GM19238 (cell line): ENCODE results near the gene BAZ1A.
"Not testable (repeated sequence)": the region's sequence is repeated elsewhere in the genome, so short reads cannot be mapped to it uniquely, and the experiment has no call there.

ENCODE experiments used
- DNase-seq: peaks from one replicate; pipeline ENCODE4 v3.0.0; 2011; ENCODE audit warnings: low spot score; ENCODE audit not compliant: insufficient read length

The BAZ1A gene

DNA sequence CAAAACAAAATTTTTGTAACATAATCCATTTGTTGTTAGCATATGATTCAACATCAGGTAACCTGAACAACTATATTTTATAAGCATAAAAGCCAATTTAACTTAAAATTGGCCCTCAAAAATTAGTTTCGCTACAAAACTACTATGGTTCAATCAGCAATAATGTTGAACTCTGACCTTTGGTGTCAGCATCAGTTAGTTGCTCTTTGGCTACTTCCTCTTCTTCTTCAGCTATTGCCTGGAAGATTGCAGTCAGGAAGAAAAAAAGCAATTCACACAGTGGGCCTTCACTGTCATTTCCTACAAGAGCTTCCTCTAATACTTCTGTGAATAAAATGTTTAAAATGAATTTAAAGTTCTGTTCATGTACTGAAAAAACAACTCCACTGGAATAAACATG is 82.6 kb downstream of the BAZ1A start:
- DNase-seq = no peak

DNA sequence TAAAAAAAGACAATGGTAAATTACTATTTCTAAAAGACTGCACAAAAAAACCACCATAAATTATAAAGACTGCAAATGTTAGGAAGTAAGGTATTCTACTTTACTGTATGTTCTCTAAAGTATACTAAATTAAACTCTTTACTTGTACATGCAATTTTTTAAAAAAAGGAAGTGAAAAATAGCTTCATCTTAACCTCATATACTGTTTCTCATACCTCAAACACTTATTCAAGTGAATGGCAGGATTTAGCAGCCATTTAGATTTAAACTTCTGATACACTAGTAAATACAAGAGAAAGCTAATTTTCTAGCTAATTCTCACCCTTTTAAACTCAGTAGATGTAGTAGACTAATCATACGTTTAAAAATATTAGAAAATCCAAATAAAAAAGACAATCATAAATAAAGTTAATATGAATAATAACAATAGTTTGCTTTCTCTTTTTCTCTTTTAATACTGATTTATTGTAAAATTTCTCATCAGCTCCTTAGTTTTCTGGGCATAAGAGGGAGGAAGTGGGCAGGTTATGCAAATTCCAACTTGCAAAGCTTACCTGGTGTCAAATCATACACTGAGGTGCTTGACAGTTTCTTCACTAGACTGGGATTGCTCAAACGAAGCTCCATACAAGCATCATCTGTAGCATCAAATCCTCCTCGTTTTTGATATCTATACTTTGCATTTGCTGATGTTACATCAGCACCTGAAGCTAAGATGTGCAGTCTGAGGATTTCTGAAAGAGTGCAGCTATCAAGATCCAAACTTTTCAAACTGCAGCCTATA is 89.7 kb downstream of the BAZ1A start:
- no peak for DNase-seq

DNA sequence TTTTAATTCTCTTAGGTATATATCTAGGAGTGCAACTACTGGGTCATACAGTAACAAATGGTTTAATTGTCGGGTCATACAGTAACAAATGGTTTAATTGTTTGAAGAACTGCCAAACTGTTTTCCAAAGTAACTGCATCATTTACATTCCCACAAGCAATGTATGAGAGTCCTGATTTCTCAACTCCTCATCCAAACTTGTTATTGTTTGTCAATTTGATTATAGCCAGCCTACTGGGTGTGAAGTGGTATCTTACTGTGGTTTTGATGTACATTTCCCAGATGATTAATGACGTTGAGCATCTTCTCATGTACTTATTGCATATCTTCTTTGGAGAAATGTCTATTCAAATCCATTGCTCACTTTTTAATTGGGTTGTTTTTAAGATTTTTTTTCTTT is 93.1 kb downstream of the BAZ1A start:
- DNase-seq = no peak

DNA sequence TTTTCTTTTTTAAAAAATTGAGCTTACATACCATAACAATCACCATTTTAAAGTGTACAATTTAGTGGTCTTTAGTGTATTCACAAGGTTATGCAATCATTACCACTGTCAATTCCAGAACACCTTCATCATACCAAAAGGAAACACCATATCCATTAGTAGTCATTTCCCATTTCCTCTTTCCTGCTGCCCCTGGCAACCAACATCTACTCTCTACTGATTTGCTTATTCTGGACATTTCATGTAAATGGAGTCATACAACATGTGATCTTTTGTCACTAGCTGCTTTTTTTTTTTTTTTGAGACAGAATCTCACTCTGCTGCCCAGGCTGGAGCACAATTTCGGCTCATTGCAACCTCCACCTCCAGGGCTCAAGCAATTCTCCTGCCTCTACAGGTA is 93.9 kb downstream of the BAZ1A start:
- no peak for DNase-seq

DNA sequence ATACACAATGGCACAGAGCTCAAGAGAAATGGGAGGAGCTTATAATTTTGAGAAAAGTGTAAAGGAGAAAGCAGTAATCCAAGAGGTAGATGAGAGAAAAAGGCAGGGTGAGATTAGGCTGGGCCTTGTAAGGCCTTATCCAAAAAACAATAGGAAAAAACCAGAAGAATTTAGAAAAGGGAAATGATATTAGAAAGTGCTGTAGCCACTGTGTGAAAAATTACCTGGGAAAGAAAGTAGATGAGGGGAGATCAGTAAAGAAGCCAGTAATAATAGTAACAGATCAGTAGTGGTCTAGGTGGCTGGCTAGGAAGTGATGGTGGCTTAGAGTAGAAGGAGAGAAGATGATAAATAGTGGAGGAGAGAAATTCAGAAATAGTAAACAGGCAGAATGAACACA is 94.5 kb downstream of the BAZ1A start:
- no peak for DNase-seq

DNA sequence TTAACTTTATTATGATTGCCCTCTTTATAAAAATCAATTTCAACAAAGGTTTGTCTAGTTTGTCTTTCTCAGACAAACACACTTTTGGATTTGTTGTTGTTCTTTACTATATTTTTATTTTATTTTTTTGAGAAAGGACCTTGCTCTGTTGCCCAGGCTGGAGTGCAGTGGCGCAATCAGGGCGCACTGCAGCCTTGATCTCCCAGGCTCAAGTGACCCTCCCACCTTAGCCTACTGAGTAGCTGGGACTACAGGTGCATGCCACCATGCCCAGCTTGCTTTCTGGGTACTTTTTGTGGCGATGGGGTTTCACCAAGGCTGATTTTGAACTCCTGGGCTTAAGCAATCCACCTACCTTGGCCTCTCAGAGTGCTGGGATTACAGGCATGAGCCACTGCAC is 96.4 kb downstream of the BAZ1A start:
- no peak for DNase-seq

DNA sequence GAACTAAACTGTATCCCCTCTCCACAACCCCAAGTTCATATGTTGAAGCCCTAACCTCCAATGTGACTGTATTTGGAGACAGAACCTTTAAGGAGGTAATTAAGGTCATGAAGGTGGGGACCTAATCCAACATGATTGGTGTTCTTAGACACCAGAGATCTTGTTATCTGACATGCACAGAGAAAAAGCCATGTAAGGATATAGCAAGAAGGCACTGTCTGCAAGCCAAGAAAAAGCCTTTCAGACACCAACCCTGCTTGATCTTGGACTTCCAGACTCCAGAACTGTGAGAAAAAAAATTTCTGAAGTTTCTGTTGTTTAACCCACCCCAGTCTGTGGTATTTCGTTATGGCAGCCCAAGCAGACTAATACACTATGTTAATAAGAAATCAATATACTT is 98.5 kb downstream of the BAZ1A start:
- no peak for DNase-seq

DNA sequence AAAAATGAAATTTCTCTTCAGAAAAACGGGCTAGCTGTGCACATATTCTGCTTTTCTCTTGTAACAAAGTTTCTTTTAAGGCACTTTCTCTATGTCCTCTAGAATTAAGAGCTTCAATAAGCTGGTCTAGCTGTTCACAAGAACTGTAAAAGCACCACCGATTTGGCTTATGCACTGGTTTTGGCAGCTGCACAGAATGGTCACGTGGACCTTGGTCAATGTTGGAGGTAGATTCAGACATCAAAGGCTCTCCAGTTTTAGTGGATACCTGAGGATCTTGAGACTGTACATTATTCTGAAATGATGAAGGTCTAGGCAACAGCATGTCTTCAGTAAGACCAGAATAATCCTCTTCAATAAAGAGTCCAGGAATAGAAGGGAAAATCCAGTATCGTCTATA is 99.2 kb downstream of the BAZ1A start:
- DNase-seq = no peak

DNA sequence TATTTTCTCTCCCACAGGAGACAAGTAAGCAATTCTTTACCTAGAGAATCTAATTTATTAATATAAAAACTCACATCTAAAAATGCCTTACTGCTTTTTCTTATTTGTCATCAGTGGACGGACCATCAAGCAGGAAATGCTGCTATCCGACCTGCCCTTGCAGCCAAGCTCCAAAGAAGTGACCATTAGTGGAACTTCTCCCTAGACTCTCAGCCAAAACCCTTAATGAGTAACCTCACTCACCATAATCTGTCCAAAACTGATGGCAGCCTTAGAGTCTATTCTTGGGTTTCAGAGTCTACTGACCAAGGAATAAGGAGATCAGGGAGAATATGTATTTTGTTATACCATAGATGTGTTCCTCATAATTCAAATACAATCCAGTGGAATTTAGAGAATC is 99.8 kb downstream of the BAZ1A start:
- DNase-seq = no peak

DNA sequence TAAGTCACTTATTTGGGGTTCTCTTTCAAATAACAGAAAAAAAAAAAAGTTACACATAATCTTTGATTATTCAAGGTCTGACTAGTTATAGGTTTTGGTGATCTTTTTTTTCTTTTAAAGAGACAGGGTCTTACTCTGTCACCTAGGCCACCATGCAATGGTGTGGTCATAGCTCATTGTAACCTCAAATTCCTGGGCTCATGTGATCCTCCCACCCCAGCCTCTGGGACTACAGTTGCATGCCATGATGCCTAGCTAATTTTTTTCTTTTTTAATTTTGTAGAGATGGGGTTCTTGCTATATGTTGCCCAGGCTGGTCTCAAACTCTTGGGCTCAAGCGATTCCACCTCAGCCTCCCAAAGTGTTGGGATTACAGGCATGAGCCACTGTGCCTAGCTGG is 104.3 kb downstream of the BAZ1A start:
- DNase-seq = no peak

DNA sequence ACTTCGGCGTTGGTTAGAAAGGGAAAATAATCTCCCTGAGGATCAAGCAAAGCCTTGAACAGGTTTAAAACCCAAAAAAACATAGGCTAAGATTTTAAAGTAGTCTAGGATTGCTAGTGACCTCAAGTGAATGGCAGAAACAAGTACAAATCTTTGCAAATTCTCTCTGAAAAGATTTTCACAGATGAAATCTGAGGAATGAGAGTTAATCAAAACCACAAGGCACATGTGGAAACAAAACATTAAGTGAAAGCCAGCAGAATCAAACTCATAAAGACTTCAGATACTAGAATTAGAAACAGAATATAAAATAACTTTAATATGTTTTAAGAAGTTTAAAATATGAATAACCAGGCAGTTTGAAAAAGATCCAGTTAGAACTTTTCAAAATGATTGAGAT is 108.6 kb downstream of the BAZ1A start:
- DNase-seq = no peak

DNA sequence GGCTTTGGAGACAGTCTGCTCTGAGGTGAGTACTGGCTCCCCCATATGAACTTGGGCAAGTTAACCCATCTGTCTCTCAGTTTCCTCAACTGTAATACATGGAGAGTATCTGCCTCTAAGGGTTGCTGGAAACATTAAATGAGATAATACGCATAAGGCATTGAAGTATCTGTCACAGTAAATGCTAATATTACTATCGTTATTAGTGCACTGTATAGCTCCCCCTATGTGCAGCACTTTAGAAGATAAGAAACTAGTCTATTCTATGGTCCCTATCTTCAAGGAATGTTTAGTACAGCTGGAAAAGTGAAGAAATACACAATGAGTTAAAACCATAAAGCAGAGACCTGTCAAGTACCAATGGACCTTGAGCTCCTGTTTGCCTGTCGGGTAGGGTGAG is 109.1 kb downstream of the BAZ1A start:
- no peak for DNase-seq

DNA sequence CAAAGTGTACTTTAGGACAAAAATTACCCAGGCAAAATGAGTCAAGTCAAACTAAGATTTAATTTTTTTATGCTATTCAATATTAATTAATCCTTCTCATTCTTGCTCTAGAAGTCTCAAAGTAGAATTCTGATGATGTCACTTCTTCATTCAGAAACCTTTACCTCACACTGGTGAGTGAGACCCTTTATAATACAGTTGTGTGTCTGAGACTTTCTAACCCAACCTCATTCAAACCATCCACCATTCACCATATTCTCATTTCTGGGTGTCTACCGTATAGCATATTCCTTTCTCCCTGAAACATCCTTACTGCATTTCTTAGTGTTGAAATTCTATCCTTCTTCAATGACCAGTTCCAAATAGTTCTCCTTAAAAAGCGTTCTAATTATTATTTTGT is 119.9 kb downstream of the BAZ1A start:
- no peak for DNase-seq

DNA sequence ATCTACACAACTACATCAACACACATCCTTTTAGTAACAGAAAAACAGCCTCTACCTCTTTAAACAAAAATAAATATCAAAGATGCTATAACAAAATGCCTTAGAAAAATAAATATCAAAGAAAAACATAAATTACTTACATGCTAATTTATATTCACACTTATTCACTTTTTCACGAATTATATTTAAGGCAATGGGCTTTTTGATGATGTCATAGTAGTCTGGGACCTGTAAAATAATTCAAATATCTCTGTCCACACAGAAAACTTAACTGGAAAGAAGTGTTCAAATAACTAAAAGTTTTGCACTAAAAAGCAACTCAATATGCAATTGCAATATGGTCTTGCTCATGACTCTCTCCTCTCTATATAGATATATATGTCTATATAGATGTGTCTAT is 120.5 kb downstream of the BAZ1A start:
- DNase-seq = no peak

DNA sequence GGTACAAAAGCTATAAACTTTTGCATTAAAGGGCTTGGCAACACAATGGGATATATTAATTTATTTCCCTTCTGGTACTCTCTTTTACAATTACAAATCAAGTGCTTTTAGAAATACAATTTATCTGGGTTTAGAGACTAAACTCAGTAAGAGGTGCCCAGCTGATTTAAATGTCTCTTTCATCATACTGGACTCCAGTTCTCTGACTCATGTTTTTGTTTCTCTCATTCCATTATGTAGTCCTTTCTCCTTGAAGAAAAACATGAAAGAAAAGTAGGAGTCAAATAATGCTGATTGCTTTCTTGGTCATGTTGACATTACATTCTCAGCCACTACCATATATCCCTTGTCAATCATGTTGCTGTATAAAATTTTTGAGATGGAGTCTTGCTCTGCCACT is 124.5 kb downstream of the BAZ1A start:
- DNase-seq = no peak

DNA sequence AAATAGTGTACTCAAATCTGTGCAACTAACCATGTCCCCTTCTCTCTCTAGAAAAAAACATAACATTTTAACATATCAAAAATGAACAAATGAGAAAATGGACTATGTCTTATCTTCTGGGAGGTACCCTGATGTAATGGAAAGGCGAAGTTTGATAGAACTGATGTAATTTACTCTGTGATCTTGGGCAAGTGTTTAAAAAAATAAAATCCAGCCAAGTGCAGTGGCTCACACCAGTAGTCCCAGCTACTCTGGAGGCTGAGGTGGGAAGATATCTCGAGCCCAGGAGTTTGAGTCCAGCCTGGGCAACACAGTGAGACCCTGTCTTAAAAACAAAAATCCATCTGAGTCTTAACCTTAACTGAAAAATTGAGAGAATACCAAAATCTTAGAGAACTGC is 124.9 kb downstream of the BAZ1A start:
- DNase-seq = no peak

DNA sequence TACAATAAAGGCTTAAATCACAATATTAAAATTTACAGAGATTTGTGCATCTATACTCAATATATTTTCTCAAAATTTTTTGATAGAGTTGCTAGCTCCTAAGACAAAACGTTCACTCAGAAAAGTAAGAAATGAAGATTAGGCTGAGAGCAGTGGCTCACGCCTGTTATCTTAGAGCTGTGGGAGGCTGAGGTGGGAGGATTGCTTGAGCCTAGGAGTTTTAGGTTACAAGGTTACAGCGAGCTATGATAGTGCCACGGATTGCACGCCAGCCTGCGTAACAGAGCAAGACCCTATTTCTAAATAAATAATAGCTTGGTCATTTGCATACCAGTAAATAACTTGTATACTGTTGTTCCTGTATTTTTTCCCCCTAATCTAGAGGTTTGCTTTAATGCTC is 125.8 kb downstream of the BAZ1A start:
- DNase-seq = no peak

DNA sequence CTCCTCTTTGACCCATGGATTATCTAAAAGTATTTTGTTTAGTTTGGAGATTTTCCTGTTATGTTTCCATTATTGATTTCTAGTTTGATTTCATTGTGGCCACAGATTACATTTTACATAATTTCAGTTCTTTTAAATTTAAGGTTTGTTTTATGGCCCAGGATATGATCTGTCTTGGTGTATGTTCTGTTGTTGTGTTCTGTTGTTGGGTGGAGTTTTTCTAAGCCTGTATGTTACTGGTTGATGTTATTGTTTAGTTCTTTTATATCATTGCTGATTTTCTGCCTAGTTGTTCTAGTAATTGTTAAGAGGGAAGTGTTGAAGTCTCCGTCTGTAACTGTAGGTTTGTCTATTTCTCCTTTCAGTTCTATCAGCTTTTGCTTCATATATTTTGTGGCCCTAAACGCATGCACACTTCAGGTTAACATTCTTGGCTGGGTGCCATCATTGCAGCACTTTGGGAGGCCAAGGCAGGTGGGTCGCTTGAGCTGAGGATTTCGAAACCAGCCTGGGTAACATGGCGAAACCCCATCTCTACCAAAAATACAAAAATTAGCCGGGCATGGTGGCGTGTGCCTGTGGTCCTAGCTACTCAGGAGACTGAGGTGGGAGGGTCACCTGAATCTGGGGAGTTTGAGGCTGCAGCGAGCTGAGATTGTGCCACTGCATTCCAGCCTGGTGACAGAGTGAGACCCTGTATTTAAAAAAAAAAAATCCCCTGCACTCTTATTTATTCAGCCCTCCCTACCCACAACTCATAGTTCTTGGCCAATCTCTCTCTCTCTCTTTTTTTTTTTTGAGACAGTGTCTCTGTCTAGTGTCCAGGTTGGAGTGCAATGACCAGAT is 132.7 kb downstream of the BAZ1A start:
- DNase-seq = no peak

DNA sequence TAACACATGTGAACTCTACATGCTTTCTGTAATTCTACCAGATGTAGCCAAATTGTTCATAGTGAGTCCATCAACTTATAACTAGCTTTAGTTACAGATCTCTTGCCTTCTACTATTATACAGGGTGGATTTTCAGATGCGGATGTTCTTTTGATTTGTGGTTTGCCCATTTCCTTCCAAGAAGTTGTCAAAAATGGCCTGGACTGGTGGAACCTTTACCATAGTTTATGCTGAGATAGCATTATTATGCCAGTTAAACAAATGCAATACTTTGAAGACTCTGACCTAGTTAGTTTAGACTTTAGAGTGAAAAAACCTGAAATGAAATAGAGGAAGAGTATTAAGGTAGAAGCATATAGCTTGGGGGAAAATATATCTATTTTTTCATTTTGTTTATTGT is 133.3 kb downstream of the BAZ1A start:
- DNase-seq = no peak

DNA sequence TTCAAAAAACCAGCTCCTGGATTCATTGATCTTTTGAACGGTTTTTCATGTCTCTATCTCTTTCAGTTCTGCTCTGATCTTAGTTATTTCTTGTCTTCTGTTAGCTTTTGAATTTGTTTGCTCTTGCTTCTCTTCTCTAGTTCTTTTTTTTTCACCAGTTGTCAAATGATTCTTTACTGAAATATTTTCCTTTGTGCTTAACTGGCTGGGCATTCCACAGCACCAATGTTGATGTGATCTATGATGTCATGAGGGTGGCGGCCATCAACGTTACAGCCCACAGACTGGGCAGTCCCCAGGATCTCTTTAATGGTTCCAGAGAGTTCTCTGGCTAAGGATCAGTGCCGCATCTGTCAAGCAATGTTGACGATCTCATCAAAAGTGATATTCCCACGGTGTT is 135.0 kb downstream of the BAZ1A start:
- DNase-seq = not testable (repeated sequence)

DNA sequence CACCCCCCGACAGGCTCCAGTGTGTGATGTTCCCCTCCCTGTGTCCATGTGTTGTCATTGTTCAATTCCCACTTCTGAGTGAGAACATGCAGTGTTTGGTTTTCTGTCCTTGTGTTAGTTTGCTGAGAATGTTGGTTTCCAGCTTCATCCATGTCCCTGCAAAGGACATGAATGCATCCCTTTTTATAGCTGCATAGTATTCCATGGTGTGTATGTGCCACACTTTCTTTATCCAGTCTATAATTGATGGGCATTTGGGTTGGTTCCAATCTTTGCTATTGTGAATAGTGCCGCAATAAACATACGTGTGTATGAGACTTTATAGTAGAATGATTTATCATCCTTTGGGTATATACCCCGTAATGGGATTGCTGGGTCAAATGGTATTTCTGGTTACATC is 138.1 kb downstream of the BAZ1A start:
- not testable (repeated sequence) for DNase-seq

DNA sequence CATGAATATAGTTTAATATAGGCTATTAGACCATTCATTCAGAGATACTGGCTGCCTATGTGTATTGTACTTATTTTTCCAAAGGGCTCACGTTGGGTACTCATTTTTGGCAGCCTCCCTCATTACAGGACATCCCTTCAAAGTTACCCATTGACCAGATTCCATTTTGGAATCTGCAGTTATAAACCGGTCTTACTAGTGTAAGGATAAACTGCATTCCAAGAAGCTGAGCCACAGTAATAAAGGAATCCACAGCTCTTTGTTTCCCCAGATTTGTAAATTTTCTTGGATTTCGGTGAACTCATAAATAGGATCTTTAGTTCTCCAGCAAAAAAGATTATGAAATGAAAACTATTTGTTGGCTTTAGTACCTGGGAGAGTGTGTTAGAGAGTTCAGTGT is 141.9 kb downstream of the BAZ1A start:
- no peak for DNase-seq

DNA sequence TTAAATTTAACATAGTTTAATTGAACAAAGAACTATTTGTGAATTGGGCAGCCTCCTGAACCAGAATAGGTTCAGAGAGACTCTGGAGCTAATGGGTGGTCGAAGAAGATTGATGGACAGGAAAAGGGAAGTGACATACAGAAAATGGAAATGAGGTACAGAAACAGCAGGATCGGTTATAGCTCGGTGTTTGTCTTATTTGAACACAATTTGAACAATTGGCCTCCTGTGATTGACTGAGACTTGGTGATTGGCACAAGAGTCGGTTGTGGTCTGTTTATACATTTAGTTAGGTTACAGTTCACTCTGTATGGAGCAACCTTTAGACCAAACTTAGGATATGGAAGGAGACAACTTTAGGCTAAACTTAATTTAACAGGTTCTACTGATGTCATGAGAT is 142.4 kb downstream of the BAZ1A start:
- DNase-seq = no peak
